AG04450 (cell line): ENCODE data around the gene CYTH3. TPM values are rescaled to one million over a fixed set of nuclear protein-coding genes. Genes with fewer than 3 reads are reported as not detected.

ENCODE experiments used
- CTCF ChIA-PET: fragments of 300-600, 350-600 bp; formaldehyde crosslinking; extraction: SDS; loops from one replicate; lab custom pipeline; 2022; ENCODE audit warnings: antibody characterized with exemption, inconsistent platforms; lab: Charles Lee
- POLR2A ChIA-PET: fragments of 350-600 bp; formaldehyde crosslinking; extraction: SDS; loops from one replicate; lab custom pipeline; 2021; ENCODE audit warnings: antibody characterized with exemption, inconsistent platforms; lab: Yijun Ruan, JAX
- DNase-seq: peaks from one replicate; pipeline ENCODE4 v3.0.0-alpha.2; 2011; ENCODE audit warnings: low read depth, low spot score
- H3K27ac ChIP-seq: one replicate; pipeline ENCODE4 v1.5.1; 2012; ENCODE audit warnings: low read depth, low read length, control low read depth
- H3K27me3 ChIP-seq: one replicate; pipeline ENCODE4 v1.6.0; 2012; ENCODE audit warnings: low read length; ENCODE audit not compliant: control insufficient read depth, insufficient read depth
- H3K4me3 ChIP-seq: 2 replicates; pipeline ENCODE4 v1.5.1; 2011; ENCODE audit warnings: mild to moderate bottlenecking, low read depth, low read length, control low read depth
- H3K9me3 ChIP-seq: 2 replicates; pipeline ENCODE4 v1.5.1; 2012; ENCODE audit warnings: low read length; ENCODE audit not compliant: control insufficient read depth, insufficient read depth
- CTCF ChIP-seq: IDR thresholded peaks from 2 replicates; pipeline ENCODE4 v1.5.1; 2011; ENCODE audit warnings: low read depth, low read length, control low read depth, inconsistent platforms
- polyA plus RNA-seq: library from polyadenylated mRNA; depleted of rRNA; stranded (reverse); fragments of >200 nt; gene quantifications from 2 replicates; pipeline ENCODE4 v1.2.3, GENCODE V29; 2011

CYTH3 gene
- polyA plus RNA-seq, 1 experiment = 30.2 TPM

GRCh38 chr7:6172224-6172909 is 100.1 kb downstream of the CYTH3 start:
- DNase-seq = no peak
- ChIA-PET POLR2A (no interaction called here), CTCF (interaction anchor here (1.6 to 1.7 kb wide), 2 partner anchors 12 to 151 kb away, joined by 3 to 4 read pairs; no protein-coding TSS in a partner anchor)
- H3K27ac ChIP-seq = no peak overlapping the region
- H3K4me3 ChIP-seq = no peak overlapping the region
- no peaks in the 10 kb centered on the region; the same call in 1 of the 2 replicates for H3K9me3 ChIP-seq
- no peaks in the 10 kb centered on the region for H3K27me3 ChIP-seq
- TF ChIP-seq CTCF = no peak

- no peaks in the 10 kb centered on the region; the same call in 1 of the 2 replicates for H3K9me3 ChIP-seq
- no peaks in the 10 kb centered on the region for H3K27me3 ChIP-seq
- DNase-seq = no peak
- ChIA-PET CTCF (interaction anchor here (1.6 to 1.7 kb wide), 2 partner anchors 12 to 151 kb away, joined by 3 to 4 read pairs; no protein-coding TSS in a partner anchor), POLR2A (no interaction called here)
- no peak for TF ChIP-seq CTCF
- no peak overlapping the region for H3K27ac ChIP-seq
- no peak overlapping the region for H3K4me3 ChIP-seq
These were observed 100.7 kb downstream of the CYTH3 start for GRCh38 chr7:6171532-6172223.

GRCh38 chr7:6170571-6171531 is 101.6 kb downstream of the CYTH3 start:
- Histone ChIP-seq H3K4me3 (no peak overlapping the region), H3K27me3 (no peaks in the 10 kb centered on the region), H3K9me3 (no peaks in the 10 kb centered on the region; the same call in 1 of the 2 replicates), H3K27ac (no peak overlapping the region)
- DNase-seq = no peak
- CTCF ChIA-PET = interaction anchor here (2.0 kb wide), 1 partner anchor 11 kb away, joined by 8 read pairs; no protein-coding TSS in a partner anchor
- no peak for TF ChIP-seq CTCF
- POLR2A ChIA-PET = interaction anchor here (0.7 kb wide), 1 partner anchor 49 kb away, joined by 3 read pairs; no protein-coding TSS in a partner anchor

- H3K27ac ChIP-seq = no peak overlapping the region
- no peak for TF ChIP-seq CTCF
- H3K9me3 ChIP-seq = no peaks in the 10 kb centered on the region; the same call in 1 of the 2 replicates
- CTCF ChIA-PET = interaction anchor here (2.0 kb wide), 1 partner anchor 10 kb away, joined by 8 read pairs; no protein-coding TSS in a partner anchor
- no peak overlapping the region for H3K4me3 ChIP-seq
- no peaks in the 10 kb centered on the region for H3K27me3 ChIP-seq
- no peak for DNase-seq
- POLR2A ChIA-PET = interaction anchor here (0.7 kb wide), 1 partner anchor 50 kb away, joined by 3 read pairs; no protein-coding TSS in a partner anchor
These were observed 102.5 kb downstream of the CYTH3 start for GRCh38 chr7:6169805-6170520.
